GM15510 (cell line): ENCODE results near the gene CNIH2.

Experiments used
- POLR2A ChIP-seq: IDR thresholded peaks from 3 replicates; pipeline ENCODE4 v1.6.1; 2011; ENCODE audit warnings: borderline replicate concordance; ENCODE audit not compliant: insufficient read length; ENCODE audit errors: extremely low read depth

Gene CNIH2

DNA sequence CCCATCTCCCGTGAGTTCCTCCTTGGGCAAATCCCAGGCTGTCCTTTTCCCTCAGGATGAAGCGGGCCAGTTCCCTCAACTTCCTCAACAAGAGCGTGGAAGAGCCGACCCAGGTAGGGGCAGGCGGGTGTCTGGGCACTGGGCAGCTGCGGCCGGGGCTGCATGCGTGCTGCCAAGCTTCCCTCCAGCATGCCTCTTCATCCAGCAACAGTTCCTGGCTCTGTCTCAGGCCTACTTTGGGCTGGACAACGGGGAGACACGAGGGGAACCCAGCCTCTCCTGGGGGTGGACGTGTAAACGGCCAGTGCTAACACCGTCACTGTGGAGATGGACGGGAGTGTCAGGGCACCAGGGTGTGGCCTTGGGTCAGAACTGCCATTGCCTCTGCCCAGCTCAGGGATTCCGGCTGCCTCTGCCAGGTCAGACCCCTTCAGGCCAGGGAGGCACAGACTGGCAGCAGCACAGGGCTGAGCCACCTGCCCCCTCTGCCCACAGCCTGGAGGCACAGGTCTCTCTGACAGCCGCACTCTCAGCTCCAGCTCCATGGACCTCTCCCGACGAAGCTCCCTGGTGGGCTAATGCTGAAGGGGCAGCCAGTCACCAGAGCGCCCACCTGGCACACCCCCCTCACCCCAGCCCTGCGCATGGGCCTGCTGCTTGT lies 11.5 kb upstream of the CNIH2 start:
- TF ChIP-seq POLR2A = no peak

GRCh38 chr11:66267039-66267378 lies 11.0 kb upstream of the CNIH2 start:
- TF ChIP-seq POLR2A = no peak

- peak; percentile 26 for TF ChIP-seq POLR2A
Measured at GRCh38 chr11:66267379-66268243, 10.4 kb upstream of the CNIH2 start.

DNA sequence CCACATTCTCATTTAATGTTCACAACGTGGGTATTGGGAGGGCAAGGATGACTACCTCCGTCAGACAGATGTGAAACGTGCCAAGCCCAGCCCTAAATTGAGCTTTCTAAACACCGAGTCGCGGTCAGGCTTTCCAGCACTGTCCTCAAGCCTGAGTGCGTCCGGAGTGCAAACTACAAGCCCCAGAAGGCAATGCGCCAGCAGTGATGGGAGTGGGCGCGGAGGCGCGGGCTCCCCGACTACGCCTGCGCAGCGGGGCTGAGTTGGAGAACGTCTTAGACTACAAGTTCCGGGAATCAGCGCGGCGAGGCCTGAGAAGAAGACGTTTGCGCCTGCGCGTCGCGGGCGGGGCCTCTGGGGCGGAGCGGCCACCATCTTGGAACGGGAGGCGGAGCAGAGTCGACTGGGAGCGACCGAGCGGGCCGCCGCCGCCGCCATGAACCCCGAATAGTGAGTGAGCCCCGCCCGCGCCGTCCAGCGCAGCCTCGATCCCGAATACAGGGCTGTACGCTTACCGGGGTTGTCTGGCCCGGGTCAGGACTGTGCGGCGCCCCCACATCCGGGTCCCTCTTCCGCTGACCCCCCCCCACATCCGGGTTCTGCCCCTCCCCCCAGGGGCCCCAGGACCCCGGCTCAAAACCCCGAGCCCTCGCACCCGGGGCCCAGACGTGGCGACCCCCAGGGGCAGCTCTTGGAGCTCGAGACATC lies 9.6 kb upstream of the CNIH2 start, which contains the start of gene RAB1B:
RAB1B (plus strand) TSS at position 396 of the 708 bp plus-strand sequence; CDS start at position 437, 41 bp downstream.
- TF ChIP-seq POLR2A = peak; percentile 71

DNA sequence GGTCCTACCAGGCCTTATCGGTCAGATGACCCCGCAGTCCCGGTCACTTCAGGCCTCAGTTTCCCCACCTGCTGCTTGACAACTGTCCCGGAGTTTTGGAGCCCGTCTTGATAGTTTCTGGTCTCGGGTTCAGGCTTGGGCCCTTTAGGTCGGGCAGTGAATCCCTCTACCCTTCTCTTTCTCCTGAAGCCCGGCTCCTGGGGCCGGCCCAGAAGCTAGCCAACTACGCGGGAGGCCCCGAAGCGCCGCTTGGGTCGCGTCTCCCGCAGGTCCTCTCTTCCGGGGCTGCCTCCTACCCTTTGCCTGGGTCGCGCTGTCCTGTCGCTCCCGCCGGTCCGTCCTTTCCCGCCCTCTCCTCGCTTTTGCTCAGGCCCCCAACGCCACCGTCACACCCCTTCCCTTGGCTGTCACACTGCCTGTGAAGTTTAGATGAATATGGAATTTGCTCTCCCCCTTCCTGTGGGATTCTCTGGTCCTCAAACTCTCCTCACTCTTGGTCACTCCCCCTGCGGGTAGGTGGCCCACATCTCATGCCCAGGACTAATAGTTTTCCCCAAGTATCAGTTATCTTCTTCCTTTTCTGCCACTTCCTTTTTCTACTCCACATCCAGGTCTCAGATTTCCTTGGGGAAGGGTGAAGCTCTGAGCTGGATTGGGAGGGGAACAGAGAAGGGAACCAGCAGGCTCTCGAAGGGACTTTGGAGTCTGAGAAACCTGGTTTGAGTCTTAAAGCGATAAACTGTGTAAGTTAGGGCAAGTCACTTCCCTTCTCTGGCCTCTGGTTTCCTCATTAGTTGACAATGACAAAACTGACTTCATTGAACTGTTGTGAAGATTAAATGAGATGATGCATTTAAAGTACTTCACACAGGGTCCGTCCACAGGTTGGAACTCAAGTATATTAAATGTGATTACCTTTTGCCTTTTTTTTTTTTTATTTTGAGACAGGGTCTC lies 8.7 kb upstream of the CNIH2 start:
- TF ChIP-seq POLR2A = no peak

DNA sequence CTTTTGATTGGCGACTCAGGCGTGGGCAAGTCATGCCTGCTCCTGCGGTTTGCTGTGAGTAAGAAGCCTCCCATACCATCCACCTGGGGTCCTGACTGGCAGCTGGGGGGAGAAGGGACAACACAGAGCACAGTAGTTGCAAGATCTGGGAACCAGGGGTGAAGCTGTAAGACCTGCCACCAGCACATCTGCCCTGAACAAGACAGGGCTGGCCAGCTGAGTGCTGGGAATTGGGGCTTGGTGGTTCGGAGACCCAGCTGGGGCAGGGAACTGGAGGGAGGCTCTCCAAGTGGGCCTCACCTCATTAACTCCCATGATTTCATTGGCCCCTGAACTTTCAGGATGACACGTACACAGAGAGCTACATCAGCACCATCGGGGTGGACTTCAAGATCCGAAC lies 6.2 kb upstream of the CNIH2 start:
- TF ChIP-seq POLR2A = no peak

DNA sequence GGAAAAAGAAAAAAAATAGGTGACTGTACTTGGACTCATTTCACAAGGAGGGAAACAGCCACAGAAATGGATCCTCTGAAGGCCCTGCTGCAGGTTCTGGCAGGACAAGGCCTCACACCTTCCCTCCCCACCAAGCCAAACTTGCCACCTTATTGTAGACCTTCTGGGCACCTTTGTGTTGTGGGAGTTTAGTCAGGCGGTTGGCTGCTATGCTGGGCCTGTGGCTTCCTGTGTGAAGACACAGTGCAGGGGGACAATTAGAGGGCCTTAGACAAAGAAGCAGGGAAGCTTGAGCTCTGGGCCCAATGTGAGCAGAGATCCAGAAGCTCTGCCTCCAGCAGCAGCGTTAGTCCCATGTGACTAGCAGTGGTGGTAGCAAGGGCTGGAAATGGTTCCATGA lies 5.4 kb upstream of the CNIH2 start:
- TF ChIP-seq POLR2A = no peak

- no peak for TF ChIP-seq POLR2A
Measured at GRCh38 chr11:66274219-66274618, 3.8 kb upstream of the CNIH2 start.

GRCh38 chr11:66275396-66275795 lies 2.6 kb upstream of the CNIH2 start:
- TF ChIP-seq POLR2A = no peak

DNA sequence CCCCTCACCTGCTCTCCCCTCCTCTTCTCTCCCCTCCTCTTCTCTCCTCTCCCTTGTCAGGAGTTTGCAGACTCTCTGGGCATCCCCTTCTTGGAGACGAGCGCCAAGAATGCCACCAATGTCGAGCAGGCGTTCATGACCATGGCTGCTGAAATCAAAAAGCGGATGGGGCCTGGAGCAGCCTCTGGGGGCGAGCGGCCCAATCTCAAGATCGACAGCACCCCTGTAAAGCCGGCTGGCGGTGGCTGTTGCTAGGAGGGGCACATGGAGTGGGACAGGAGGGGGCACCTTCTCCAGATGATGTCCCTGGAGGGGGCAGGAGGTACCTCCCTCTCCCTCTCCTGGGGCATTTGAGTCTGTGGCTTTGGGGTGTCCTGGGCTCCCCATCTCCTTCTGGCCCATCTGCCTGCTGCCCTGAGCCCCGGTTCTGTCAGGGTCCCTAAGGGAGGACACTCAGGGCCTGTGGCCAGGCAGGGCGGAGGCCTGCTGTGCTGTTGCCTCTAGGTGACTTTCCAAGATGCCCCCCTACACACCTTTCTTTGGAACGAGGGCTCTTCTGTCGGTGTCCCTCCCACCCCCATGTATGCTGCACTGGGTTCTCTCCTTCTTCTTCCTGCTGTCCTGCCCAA lies 1.9 kb upstream of the CNIH2 start:
- no peak for TF ChIP-seq POLR2A

DNA sequence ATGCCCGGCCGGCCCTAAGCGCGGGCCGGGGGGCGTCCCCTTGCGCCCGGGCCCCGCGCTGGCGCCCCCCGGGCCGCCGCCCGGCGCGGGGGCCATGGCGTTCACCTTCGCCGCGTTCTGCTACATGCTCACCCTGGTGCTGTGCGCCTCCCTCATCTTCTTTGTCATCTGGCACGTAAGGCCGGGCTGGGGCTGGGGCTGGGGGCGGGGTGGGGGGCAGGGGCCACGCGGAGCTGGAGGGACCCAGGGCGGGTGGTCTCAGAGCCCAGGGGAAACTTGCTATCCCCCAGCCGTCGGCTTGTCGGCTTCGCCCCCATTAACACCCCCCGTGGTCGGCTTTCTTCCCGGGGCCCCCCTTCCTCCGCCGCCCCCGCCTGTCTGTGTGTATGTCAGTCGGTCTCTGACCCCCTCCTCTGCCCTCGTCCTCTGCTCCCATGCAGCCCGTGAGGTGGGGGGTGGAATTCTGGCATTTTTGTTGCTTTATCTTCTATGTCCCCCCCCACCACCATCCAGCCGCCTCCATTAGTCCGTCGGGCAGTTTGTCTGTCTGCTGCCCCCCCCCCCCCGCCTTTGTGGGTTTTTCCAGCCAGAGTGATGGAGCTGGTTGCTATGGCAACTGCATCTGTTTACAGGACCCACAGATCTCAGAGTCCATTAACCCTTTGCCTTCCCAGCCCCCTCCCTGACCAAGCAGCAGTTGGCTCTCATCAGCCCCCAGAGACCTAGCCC lies 552 bp downstream of the CNIH2 start:
- TF ChIP-seq POLR2A = no peak

- no peak for TF ChIP-seq POLR2A
Measured at GRCh38 chr11:66279092-66279734, 1.2 kb downstream of the CNIH2 start.

DNA sequence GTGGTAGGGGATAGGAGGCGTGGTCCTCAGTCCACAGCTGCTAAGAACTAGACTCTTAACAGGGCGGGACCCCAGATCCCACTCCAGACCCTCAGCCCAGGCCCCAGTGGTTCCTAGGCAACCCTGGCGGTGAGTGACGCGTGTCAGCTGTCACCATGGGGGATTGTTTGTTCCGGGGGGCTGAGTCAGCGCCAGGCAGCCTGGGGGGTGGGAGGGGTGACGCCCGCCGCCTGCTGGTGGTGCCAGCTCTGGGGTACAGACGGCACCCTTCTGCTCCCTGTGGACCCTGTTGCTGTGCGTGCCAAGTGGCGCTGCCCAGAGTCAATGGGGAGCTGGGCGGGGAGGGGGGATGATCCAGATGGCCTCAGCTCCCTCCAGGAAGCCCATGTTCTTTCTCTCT lies 2.5 kb downstream of the CNIH2 start:
- no peak for TF ChIP-seq POLR2A
